Measurements from ENCODE around the gene DEPDC1B. TPM values are rescaled to one million over a fixed set of nuclear protein-coding genes. Genes with fewer than 3 reads are reported as not detected.
A peak's percentile ranks its signal among the peaks of the same experiment; 100 is the strongest.
"Not testable (repeated sequence)": the region's sequence is repeated elsewhere in the genome, so short reads cannot be mapped to it uniquely, and the experiment has no call there.

DEPDC1B gene
- total and polyA plus RNA-seq, 4 donors, result 0.55 to 3.1 (median 0.70) TPM

GRCh38 chr5:60590172-60590571 is 109.8 kb downstream of the DEPDC1B start:
- Histone ChIP-seq H3K4me3 (no peak overlapping the region), H3K9me3 (ENCODE audit: control insufficient read depth in 4 of 4, insufficient read depth in 3 of 4, low read length in 3 of 4) (peaks cover 0 to 2% (median 0%) of the 10 kb centered on the region in 4 donors), H3K27ac (ENCODE audit: low read depth in 1 of 2, low read length in 1 of 2) (no peak overlapping the region), H3K4me1 (ENCODE audit: control insufficient read depth in 5 of 5, insufficient read depth in 5 of 5, low read length in 5 of 5) (peaks cover 0 to 3% (median 0%) of the 10 kb centered on the region in 5 donors), H3K27me3 (ENCODE audit: control insufficient read depth in 3 of 3, insufficient read depth in 3 of 3, low read length in 2 of 3) (no peaks in the 10 kb centered on the region), H3K9ac (ENCODE audit: insufficient read depth in 1 of 2, low read length in 2 of 2) (no peak overlapping the region), H3K36me3 (ENCODE audit: control insufficient read depth in 4 of 4, insufficient read depth in 4 of 4, low read length in 4 of 4) (peaks cover 0 to 3% (median 0%) of the 10 kb centered on the region in 4 donors)
- TF ChIP-seq, protein P1, sequence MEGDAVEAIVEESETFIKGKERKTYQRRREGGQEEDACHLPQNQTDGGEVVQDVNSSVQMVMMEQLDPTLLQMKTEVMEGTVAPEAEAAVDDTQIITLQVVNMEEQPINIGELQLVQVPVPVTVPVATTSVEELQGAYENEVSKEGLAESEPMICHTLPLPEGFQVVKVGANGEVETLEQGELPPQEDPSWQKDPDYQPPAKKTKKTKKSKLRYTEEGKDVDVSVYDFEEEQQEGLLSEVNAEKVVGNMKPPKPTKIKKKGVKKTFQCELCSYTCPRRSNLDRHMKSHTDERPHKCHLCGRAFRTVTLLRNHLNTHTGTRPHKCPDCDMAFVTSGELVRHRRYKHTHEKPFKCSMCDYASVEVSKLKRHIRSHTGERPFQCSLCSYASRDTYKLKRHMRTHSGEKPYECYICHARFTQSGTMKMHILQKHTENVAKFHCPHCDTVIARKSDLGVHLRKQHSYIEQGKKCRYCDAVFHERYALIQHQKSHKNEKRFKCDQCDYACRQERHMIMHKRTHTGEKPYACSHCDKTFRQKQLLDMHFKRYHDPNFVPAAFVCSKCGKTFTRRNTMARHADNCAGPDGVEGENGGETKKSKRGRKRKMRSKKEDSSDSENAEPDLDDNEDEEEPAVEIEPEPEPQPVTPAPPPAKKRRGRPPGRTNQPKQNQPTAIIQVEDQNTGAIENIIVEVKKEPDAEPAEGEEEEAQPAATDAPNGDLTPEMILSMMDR (IDR thresholded peaks at IDR 0.05; ENCODE audit: control extremely low read depth, extremely low read depth), result no peak
- DNase-seq (no peak), ATAC-seq (ENCODE audit: insufficient read depth, low FRiP score) (no peak)
- 80 to 93% methylated on average over 2 of the region's 2 CpGs for WGBS, 2 donors

DNA sequence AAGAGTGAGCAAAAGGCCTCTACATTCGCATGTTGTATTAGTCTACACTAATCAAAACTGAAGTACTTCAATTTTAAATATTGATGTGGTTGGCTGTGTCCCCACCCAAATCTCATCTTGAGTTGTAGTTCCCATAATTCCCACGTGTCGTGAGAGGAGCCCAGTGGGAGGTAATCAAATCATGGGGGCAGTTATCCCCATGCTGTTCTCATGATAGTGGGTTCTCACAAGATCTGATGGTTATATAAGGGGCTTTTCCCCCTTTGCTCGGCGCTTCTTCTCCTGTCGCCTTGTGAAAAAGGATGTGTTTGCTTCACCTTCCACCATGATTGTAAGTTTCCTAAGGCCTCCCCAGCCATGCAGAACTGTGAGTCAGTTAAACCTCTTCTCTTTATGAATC is 112.7 kb downstream of the DEPDC1B start:
- H3K4me1 ChIP-seq (ENCODE audit: control insufficient read depth in 5 of 5, insufficient read depth in 5 of 5, low read length in 5 of 5); H3K9ac ChIP-seq (ENCODE audit: insufficient read depth in 1 of 2, low read length in 2 of 2); H3K4me3 ChIP-seq; DNase-seq; H3K27ac ChIP-seq (ENCODE audit: low read depth in 1 of 2, low read length in 1 of 2); H3K9me3 ChIP-seq (ENCODE audit: control insufficient read depth in 4 of 4, insufficient read depth in 3 of 4, low read length in 3 of 4); H3K27me3 ChIP-seq (ENCODE audit: control insufficient read depth in 3 of 3, insufficient read depth in 3 of 3, low read length in 2 of 3); H3K36me3 ChIP-seq (ENCODE audit: control insufficient read depth in 4 of 4, insufficient read depth in 4 of 4, low read length in 4 of 4); ATAC-seq (ENCODE audit: insufficient read depth, low FRiP score): not testable (repeated sequence)
- WGBS, 2 donors, result 94 to 95% methylated on average over 6 of the region's 6 CpGs

DNA sequence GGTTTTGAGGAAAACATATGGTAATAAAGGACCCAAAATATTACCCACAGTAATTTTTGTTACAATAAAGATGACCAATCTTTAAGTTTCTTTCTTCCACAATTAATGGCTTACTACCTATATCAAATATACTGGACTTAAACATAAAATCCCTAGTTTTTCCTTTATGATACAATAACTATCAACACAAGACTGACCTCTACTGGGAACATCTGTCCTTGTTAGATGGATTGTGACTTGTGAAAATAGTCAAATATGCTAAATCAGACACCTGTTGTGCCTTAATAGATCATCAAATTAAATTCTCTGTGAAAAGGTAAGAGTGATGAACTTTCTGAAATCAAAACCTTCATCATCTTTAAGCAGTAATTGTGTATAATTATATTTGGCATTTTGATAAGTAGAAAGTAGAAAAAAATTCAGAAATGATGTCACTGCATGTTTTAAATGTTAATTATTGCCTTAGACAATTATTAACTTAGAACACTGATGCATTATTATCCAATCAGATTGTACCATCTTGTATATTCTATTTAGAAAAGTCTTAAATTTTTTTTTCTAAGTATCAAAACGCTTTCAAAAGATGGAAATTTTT is 113.6 kb downstream of the DEPDC1B start:
- Histone ChIP-seq H3K27ac (ENCODE audit: low read depth in 1 of 2, low read length in 1 of 2) (no peak overlapping the region), H3K4me1 (ENCODE audit: control insufficient read depth in 5 of 5, insufficient read depth in 5 of 5, low read length in 5 of 5) (no peaks in the 10 kb centered on the region), H3K9me3 (ENCODE audit: control insufficient read depth in 4 of 4, insufficient read depth in 3 of 4, low read length in 3 of 4) (peaks cover 0 to 2% (median 0%) of the 10 kb centered on the region in 4 donors), H3K9ac (ENCODE audit: insufficient read depth in 1 of 2, low read length in 2 of 2) (no peak overlapping the region), H3K4me3 (no peak overlapping the region), H3K27me3 (ENCODE audit: control insufficient read depth in 3 of 3, insufficient read depth in 3 of 3, low read length in 2 of 3) (no peaks in the 10 kb centered on the region), H3K36me3 (ENCODE audit: control insufficient read depth in 4 of 4, insufficient read depth in 4 of 4, low read length in 4 of 4) (no peaks in the 10 kb centered on the region)
- 98 to 99% methylated on average over 1 of the region's 1 CpG for WGBS, 2 donors
- TF ChIP-seq, protein P1 (IDR thresholded peaks at IDR 0.05; ENCODE audit: control extremely low read depth, extremely low read depth), result no peak
- peak in 2 of 3 donors; percentile 25 to 38 for DNase-seq
- ATAC-seq (ENCODE audit: insufficient read depth, low FRiP score), result no peak

- no peak overlapping the region for H3K27ac ChIP-seq (ENCODE audit: low read depth in 1 of 2, low read length in 1 of 2)
- H3K9me3 ChIP-seq (ENCODE audit: control insufficient read depth in 4 of 4, insufficient read depth in 3 of 4, low read length in 3 of 4), result peaks cover 0 to 2% (median 0%) of the 10 kb centered on the region in 4 donors
- no peak for ATAC-seq (ENCODE audit: insufficient read depth, low FRiP score)
- H3K4me3 ChIP-seq, result no peak overlapping the region
- no peaks in the 10 kb centered on the region for H3K27me3 ChIP-seq (ENCODE audit: control insufficient read depth in 3 of 3, insufficient read depth in 3 of 3, low read length in 2 of 3)
- 70 to 77% methylated on average over 5 of the region's 5 CpGs for WGBS, 2 donors
- TF ChIP-seq, protein P1 (IDR thresholded peaks at IDR 0.05; ENCODE audit: control extremely low read depth, extremely low read depth), result no peak
- H3K4me1 ChIP-seq (ENCODE audit: control insufficient read depth in 5 of 5, insufficient read depth in 5 of 5, low read length in 5 of 5), result no peaks in the 10 kb centered on the region
- no peak for DNase-seq
- H3K36me3 ChIP-seq (ENCODE audit: control insufficient read depth in 4 of 4, insufficient read depth in 4 of 4, low read length in 4 of 4), result no peaks in the 10 kb centered on the region
- no peak overlapping the region for H3K9ac ChIP-seq (ENCODE audit: insufficient read depth in 1 of 2, low read length in 2 of 2)
Measured at GRCh38 chr5:60585618-60586017, 114.3 kb downstream of the DEPDC1B start.

Measured in lung (tissue), 12 donors.